Activated CD8-positive, alpha-beta memory T cell treated with anti-CD3 and anti-CD28 coated beads for 1 hour (primary cell): Measurements from ENCODE around the gene ANAPC13.

Experiments
- DNase-seq, 2 donors: peaks; one replicate each; pipeline ENCODE4 v3.0.0-alpha.2; 2020; ENCODE audit warnings: low read depth in 1 of 2; ENCODE audit errors: extremely low read depth in 1 of 2

ANAPC13 gene, protein sequence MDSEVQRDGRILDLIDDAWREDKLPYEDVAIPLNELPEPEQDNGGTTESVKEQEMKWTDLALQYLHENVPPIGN

DNA sequence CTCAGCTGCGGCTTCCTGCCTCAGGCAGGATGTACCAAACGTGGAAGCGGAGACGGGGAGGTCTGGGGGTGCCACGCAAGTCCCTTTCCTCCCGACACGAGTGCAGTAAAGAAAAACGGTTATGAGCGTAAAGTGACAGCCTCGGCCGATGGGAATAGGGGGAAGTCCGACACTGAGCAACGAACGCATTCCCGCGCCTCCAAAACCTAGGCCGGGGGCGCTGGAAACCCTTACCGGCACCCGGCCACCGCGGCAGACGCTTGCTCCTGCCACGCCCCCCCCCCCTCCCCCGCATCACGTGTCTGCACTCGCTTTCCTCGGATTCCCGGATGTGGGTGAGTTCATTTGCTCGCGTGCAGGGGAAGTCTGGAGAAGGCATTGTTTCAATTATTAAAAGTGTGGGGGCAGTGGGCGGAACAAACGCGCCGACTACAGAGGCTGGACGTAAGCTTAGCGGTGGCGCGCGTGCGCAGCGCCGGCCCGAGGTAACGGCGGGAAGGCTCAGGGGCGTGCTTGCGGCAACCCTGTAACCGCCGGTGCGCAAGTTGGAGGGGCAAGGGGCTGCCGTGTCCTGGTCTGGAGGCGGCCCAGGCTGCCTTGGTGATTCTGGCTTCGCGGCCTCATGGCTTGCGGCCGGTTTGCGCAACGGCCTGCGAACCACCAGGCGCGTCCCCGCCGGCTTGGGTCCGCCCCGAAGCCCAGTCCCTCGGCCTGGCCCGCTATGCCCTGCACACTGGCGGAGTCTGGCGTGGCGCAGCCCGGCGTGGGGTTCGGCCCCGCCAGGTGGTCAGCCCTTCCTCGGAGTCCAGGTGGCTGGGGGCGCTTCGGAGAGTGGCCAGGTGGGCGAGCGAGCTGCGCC is at the start of gene ANAPC13, which contains the start of gene CEP63:
TSS of gene ANAPC13 (minus strand) at position 268 of the 859 bp plus-strand sequence. CDS start 3,081 bp downstream, outside the sequence.
TSS of gene CEP63 (plus strand) at position 340 of the 859 bp plus-strand sequence. CDS start 9,264 bp downstream, outside the sequence.
- DNase-seq, result peak; percentile 80 to 86

DNA sequence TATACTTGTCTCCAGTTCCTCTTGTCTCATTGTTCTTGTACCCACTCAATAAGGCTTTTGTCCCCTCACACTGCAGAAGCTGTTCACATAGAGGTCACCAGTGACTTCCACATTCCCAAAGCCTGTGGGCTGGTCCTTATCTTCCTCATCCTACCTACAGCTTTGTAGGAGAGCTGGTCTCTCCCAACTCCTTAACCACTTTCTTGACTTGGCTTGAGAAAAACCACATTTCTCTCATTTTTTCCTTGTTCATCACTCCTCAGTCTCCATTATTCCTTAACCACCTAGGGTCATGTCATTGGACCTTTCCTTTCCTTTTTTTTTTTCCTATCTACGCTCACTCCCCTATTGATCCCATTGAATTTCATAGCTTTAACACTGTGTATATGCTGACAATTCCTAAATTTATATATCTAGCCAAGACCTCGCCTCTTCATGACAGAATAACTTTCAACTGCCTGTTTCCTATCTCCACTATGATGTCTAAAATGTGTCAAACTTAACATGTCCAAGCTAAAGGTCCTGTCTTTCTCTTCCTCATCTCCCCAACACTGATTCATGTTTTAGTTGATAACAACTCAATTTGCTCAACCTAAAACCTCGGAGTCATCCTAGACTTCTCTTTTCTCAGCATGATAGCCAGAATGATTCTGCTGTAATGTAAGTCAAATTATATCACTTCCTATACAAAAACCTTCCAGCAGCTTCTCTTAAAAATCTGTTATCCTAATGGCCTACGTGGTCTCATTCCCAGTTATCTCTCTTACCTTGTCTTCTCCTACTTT is 49.6 kb upstream of the ANAPC13 start:
- no peak for DNase-seq

DNA sequence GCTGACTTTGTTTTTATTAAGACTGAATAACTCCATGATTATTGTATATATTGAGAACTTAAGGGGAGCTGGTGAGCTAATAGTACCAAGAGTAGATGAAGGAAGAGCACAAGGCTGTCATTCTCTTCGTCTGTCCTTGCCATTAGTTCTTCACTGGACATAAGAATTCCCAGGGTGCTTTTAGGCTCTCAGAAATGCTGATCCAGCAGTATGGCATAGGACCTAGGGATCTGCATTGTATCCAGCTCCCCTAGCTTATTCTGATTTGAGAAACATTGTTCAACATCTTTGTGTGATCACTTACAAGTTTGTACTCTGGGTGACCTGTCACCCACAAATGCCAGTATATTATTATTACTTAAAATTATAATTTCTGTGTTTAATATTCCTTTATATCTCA is 47.7 kb upstream of the ANAPC13 start:
- no peak for DNase-seq

DNA sequence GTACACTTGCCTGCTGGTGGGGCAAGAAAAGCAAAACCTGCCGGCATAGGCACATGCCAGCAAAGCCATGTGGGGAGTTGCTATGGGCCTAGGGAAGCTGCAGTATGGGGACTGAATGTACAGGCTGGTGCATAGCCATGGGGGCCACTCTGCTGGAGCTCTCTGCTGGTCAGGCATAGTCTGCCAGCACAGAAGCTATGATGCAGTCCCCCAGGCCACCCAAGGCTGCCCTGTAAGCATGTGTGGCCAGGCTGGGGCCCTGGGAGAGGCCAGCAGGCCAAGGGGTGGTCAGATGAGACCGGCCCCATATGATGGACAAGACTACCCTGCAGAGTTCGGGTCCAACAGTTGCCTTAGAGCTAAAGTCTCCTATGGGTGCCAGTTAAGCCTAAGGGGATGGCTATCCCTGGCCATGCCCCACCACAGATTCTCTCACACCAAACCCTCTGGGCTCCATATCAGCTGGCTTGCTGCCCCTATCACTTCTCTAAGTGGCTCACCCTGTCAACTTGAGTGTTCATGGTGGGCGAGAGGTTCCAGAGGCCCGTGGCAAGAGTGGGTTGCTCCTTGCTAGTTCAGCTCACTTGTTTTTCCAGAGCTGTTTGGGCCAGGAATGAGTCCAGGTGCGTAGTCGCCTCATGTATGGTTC is 41.9 kb upstream of the ANAPC13 start:
- DNase-seq, result no peak

DNA sequence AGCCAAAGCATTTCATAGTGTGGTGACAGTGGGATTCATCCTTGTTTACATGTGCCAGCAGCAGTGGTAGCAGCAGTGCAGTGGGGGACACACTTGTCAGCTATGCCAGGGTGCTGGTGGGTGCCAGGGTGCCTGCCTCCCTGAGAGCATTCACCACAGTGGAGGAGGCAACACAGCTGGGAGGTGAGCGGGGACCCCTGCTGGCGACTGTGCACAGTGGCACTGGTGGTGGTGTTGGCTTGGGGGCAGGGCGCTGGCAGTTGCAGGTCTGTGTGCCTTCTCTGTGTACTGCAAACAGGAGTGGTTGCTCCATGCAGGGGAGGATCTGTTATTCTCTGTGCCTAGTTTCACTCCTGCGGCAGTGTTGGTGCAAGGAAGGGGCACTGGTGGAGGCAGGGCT is 41.3 kb upstream of the ANAPC13 start:
- DNase-seq, result no peak

DNA sequence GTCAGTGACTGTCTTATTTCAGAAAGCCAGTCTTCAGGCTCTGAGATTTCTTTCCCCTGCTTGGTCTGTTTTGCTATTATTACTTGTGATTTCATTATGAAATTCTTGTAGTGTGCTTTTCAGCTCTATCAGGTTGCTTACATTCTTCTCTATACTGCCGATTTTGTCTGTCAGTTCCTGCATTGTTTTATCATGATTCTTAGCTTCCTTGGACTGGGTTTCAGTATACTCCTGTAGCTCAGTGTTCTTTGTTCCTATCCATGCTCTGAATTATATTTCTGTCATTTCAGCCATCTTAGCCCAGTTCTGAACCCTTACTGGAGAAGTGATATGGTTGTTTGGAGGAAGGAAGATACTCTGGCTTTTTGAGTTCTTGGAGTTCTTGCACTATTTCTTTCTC is 40.5 kb upstream of the ANAPC13 start:
- no peak for DNase-seq

DNA sequence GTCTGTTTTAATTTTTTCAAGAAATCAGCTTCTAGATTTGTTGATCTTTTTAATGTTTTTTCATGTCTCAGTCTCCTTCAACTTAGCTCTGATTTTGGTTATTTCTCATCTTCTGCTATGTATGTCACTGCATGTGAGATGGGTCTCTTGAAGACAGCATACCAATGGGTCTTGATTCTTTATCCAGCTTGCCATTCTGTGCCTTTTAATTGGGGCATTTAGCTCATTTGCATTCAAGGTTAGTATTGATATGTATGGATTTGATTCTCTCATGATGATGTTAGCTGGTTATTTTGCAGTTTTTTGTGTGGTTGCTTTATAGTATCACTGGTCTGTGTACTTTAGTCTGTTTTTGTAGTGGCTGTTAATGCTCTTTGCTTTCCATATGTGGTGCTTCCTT is 39.5 kb upstream of the ANAPC13 start:
- DNase-seq, result no peak

DNA sequence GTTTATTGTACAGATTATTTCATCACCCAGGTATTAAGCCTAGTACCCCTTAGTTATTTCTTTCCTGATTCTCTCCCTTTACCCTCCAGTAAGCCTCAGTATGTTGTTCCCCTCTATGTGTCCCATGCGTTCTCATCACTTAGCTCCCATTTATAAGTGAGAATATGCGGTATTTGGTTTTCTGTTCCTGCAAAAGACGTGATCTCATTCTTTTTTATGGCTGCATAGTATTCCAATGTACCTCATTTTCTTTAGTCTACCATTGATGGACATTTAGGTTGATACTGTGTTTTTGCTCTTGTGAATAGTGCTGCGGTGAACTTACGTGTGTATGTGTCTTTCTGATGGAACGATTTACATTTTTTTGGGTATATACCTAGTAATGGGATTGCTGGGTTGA is 36.8 kb upstream of the ANAPC13 start:
- no peak for DNase-seq

DNA sequence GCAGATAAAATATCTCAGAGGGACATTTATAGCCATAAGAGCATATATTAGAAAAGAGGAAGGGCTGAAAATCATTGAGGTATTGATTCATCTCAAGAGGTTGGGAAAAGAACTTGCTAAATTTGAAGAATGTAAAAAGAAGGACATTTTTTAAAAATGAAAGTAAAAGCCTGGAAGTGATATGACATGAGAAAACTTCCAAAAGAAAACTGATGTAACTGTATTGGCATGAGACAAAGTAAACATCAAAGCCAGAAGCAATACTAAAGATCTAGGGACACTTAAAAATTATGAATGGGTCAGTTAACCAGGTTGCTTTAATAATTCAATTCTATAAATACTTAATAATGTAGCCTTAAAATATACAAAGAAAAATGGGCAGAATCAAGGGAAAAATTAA is 32.0 kb upstream of the ANAPC13 start:
- DNase-seq, result no peak

DNA sequence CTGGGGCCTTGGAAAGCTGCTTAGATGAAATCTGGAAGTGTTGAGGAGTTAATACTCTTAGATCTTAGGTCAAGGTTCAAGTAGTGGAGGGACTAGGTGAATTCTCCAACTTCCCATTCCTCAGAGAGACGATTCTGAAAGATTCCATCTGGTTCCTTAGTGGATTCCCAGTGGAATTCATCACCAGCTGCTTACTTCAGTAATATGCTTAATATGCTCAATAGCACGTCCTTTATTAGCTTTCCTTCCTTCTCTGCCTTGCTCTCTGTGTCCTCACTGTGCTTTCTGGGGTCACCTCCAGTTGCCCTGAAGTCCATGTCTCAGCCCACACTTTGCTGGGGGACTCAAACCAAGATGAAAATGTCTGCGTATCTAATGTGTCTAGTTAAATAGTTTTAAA is 31.1 kb upstream of the ANAPC13 start:
- no peak for DNase-seq

DNA sequence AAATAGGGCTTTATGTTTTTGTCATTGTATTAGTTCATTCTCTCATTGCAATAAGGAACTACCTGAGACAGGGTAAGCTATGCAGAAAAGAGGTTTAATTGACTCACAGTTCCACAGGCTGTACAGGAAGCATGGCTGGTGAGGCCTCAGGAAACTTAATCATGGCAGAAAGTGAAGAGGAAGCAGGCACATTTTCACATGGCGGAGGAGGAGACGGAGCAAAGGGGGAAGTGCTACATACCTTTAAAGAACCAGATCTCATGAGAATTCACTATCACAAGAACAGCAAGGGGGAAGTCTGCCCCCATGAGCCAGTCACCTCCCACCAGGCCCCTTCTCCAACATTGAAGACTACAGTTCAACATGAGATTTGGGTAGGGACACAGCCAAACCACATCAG is 25.7 kb upstream of the ANAPC13 start:
- DNase-seq, result no peak

DNA sequence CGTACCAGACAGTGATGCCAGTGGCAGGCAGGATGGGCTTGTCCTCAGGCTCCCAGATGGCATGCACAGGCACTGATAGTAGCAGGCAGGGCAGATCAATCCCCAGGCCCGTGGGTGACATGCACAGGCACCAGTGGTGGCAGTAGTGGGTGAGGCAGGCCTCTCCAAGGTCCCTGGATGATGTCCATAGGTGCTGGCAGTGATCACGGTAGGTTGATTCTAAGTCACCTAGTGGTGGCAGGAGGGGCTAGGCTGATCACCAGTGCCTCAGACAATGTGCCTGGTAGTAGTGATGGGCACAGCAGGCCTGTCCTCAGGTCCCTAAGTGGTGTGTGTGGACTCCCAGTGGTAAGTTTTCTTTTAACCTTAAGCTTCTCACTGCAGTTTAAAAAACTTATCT is 19.7 kb upstream of the ANAPC13 start:
- DNase-seq, result no peak

DNA sequence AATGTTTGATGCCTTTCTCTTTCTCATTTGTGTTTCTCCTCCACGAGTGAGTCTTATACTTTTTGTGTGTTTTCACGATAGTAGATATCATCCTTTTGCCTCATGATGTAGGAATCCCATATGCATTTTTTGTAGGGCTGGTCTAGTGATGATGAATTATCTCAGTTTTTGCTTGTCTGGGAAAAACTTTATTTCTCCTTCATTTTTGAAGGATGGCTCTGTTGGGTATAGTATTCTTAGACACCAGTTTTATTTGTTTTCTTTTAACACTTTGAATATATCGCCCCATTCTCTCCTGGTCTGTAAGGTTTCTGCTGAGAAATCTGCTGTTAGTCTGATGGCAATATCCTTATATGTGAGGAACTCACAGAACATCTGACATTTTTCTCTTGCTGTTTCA is 18.3 kb upstream of the ANAPC13 start:
- DNase-seq, result no peak

DNA sequence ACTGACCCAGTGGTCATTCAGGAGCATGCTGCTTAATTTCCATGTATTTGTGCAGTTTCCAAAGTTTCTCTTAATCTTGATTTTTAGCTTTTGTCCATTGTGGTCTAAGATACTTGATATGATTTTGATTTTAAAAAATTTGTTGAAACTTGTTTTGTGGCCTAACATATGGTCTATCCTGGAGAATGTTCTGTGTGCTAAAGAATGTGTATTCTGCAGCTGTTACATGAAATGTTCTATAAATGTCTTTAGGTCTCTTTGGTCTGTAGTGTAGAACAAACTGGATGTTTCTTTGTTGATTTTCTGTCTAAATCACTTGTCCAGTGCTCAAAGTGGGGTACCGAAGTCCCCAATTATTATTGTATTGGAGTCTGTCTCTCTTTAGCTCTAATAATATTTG is 17.5 kb upstream of the ANAPC13 start:
- DNase-seq, result no peak

DNA sequence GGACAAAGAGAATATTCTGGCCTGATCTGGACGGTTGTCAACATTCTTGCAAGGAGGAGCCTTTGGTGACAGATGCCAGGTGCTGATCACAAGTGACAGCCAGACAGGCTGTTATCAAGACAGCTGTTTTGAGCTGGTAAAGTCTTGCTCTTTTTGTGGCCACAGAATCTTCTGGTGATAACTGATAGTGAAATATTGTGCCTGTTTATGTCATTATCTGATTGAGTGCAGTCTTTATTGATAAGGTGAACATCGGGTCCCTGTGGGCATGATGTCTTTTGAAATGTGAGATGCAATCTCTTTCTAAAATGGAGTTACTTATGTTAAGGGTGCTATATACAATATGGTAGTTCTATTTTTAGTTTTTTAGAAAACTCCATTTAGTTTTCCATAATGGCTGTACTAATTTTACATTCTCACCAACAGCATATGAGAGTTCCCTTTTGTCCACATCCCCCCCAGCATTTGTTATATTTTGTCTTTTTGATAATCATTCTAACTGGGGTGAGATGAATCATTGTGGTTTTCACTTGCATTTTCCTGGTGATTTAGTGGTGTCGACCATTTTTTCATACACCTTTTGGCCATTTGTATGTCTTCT is 10.8 kb upstream of the ANAPC13 start:
- no peak for DNase-seq

DNA sequence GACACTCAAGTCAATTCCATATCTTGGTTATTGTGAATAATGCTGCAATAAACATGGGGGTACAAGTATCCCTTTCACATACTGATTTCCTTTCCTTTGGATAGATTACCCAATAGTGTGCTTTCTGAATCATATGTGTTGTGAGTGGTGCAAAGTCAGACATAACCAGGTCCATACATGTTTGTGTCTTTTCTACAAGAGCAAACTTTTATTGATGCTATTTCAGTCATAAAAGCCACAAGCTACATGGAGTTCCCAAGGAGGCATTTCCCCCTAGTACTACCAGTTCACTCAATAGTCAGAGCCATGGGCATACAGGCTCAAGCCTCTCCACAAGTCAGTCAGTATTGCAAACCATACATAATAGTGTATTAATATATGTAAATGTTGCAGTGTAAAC is 10.2 kb upstream of the ANAPC13 start:
- DNase-seq, result no peak

DNA sequence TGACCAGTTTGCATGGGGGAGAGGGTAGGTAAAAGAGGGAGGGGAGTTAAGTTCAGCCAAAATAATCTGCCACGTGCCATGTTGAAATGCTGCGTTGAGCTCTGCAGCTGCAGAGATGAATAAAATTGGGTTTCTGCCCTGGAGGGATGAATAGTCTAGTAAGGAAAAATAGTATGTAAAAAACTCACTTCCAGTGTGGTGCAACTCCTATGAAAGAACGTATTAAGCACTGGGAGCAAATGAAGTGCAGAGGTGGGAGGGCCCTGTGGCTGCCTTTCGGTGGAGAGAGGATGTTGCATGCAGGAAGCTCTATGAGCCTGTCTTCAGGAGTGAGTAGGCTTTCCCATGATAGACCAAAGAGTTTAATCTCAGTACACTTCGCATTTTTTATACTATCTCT is 8.7 kb upstream of the ANAPC13 start:
- DNase-seq, result no peak

DNA sequence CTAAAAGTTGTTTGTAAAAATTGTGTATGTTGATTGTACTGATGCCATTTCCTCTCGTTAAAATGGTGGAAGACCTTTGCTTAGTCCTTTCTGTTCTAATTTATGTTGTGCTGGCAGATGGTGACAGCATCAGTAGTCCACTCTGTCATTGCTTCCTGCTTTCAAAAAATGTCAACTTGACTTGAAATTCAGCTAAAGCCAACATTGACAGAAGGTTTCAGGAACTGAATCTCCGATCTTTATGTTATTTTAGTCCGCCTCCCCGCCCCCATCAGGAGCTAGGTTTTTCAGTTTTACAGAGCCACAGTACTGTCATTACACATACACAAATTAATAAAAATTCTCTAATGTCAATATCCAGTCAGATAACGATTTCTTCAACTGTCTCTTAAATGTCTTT is 1.6 kb upstream of the ANAPC13 start:
- no peak for DNase-seq

DNA sequence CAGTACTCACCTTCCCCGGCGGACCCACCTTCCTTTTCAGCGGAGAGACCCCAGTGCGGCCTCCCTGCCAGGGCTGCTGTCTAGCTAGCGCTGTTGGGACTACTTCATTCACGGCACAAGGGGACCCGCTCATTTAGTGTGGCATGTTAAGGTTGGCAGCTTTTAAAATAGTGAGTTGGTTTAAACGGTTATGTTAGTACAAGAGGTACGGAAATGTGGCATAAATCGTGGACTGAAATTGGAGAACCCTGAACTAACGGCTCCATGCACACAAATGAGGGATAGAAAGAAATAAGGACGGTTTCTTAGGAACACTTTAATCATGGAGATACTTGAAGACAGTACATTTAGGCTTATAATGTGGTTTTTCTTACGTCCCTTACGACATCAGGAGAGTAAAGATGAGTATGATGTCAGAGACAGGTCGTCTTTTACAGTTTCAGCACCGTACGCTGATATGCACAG is 824 bp upstream of the ANAPC13 start:
- peak in 1 of 2 donors; percentile 2 for DNase-seq

DNA sequence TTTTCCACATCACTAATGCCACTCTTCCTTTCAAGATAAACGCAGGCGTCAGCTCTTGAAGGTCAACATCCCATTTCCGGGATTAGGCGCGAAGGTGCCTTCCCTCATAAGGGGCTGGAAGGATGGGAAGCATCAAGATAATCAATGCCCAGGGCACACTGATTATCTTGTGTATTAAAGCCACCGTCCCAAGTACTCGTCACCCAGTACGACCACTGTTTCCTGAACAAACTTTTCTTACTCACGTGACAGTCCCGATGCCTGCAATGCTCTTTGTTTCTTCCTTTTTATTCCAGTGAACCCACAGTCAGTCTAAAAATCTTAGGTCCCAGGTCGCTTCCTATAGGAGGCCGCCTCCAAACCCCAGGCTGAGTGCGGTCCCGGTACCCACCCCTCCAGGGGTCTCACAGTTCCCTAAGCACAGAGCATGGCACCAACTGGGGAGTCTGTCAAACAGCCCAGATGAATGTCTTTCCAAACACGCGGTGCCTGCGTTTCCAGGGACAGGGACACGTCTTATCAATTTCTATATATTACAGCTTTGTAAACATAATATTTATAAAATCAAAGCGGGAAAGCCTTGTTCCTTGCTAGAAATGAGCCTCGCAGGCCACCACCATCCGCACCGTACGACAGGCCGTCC is 589 bp downstream of the ANAPC13 start:
- peak; percentile 83 to 86 for DNase-seq
